ENCODE results near the gene OLIG2. TPM values are rescaled to one million over a fixed set of nuclear protein-coding genes. Genes with fewer than 3 reads are reported as not detected.

Gene OLIG2
- total RNA-seq, 2 donors from 2014 or later: not detected

DNA sequence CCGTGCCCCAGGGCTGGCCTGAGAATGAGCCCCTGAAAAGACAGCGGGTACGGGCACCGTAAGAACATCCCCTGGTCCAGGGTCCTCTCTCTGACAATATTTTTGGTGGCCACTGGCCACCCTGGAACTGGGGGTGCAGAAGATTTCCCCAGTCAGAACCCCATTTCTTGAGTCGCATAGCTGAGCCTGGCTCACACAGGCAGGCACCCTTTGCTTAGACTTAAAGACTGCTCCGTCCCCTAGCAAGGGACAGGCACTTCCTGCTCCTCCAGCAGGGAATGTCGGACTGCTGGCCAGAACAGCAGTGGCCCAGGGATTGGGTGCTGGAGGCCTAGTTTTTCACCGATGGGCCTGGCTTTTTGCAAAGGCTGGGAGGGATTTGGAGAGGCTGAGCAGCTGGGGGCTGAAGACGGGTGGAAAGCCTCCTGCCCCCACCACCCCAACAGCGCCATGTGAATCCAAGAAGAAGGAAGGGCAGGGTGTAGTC lies 4.3 kb downstream of the OLIG2 start:
- intact Hi-C loops (cut with DNase I): no loop called here
- DNase-seq (ENCODE audit: low spot score): no peak

DNA sequence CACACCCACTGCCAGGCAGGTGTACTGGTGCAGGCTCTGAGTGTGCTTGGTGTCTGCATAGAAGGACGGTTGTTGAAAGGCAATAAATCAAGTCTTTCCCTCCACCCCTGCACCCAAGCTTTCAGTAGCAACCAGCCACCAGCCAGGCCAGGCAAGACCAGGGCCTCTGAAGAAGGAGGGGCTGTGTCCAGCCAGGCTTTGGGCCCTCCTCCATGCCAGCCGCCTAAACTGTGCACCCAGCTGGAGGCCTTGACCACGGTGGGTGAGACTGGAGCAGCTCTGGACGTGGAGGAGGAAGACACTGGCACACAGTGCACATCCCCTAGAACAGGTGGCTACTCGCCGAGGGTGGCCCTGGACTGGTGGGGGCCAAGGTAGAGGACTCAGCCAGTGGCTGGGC lies 4.9 kb downstream of the OLIG2 start:
- DNase-seq (ENCODE audit: low spot score): no peak
- intact Hi-C loops (cut with DNase I): no loop called here

DNA sequence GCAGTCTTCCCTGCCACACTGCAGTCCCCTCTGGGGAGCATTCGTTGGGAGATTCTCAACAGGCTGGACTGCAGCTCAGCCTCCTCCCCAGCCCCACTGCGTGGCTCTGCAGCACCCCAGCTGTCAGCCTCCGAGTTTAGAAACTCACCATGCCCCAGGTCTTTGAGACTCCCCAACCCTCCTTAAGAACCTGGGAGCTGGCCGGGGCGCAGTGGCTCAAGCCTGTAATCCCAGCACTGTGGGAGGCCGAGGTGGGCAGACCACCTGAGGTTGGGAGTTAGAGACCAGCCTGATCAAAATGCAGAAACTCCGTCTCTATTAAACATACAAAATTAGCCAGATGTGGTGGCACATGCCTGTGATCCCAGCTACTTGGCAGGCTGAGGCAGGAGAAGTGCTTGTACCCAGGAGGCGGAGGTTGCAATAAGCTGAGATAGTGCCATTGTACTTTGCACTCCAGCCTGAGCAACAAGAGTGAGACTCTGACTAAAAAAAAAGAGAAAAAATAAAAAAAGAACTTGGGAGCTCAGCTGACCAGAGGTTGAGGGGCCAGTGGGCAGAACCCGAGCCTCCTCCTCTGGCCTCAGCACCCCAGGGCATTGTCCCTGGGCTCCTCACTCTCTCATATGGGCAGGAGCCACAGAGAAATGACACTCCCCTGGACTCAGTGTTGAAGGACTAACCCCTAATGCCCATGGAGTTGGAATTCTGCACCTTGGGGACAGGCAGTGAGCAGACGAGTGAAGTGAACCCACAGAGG lies 5.6 kb downstream of the OLIG2 start:
- intact Hi-C loops (cut with DNase I): no loop called here
- DNase-seq (ENCODE audit: low spot score): no peak

DNA sequence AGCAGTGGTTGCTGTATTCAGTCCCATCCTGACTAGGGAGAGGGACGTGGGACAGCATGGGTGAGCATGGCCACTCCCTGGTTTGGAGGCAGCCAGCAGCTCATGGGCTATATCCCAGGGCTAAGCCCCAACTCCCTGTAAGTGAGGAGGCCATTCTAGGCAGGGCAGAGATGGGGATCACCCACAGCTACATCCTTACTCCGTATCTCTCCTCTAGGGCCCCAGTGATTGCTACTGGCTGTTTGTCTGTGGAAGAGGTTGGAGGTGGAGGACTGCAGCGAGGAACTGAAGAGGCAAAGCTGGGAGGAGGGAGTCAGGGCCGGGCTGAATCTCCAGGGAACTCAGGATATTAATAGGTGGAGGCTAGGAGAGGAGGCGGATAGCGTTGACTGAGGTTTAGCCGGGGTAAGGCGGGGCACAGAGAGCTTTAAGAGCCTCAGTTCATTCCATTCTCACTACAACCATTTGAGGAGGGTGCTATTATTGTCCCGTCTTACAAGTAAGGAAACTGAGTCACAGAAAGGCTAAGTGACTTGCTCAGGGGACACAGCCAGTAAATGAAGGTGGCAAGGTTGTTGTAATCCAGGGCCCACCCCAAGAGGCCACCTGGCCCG lies 6.8 kb downstream of the OLIG2 start:
- DNase-seq (ENCODE audit: low spot score): no peak
- intact Hi-C loops (cut with DNase I): no loop called here

DNA sequence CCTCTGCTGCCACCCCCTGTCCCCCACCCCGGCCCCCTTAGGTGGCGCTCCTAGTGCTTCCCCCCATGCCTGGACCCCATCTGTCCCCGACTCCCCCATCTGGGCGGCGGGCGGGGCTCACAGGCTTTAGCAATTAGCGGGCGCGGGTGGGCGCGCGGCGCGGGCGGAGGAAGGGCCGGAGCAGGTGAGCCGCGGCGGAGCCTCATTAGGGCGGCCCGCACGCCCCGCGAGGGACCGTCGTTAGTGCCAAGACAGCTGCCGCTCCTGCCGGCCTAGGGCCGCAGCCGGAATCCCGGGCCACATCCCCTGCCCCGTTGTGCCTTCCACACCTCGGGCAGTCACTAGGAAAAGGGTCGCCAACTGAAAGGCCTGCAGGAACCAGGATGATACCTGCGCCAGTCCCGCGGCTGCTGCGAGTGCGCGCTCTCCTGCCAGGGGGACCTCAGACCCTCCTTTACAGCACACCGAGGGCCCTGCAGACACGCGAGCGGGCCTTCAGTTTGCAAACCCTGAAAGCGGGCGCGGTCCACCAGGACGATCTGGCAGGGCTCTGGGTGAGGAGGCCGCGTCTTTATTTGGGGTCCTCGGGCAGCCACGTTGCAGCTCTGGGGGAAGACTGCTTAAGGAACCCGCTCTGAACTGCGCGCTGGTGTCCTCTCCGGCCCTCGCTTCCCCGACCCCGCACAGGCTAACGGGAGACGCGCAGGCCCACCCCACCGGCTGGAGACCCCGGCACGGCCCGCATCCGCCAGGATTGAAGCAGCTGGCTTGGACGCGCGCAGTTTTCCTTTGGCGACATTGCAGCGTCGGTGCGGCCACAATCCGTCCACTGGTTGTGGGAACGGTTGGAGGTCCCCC lies 7.6 kb downstream of the OLIG2 start:
- intact Hi-C loops (cut with DNase I): no loop called here
- DNase-seq (ENCODE audit: low spot score): no peak

DNA sequence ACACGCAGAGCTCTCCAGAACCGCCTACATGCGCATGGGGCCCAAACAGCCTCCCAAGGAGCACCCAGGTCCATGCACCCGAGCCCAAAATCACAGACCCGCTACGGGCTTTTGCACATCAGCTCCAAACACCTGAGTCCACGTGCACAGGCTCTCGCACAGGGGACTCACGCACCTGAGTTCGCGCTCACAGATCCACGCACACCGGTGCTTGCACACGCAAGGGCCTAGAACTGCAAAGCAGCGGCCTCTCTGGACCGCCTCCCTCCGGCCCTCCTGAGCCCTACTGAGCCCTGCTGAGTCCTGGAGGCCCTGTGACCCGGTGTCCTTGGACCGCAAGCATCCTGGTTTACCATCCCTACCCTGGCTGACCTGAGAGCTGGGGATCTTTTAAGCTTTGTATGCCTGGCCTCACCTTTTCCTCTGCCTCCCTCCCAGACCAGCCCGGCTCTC lies 8.3 kb downstream of the OLIG2 start:
- intact Hi-C loops (cut with DNase I): no loop called here
- no peak for DNase-seq (ENCODE audit: low spot score)

DNA sequence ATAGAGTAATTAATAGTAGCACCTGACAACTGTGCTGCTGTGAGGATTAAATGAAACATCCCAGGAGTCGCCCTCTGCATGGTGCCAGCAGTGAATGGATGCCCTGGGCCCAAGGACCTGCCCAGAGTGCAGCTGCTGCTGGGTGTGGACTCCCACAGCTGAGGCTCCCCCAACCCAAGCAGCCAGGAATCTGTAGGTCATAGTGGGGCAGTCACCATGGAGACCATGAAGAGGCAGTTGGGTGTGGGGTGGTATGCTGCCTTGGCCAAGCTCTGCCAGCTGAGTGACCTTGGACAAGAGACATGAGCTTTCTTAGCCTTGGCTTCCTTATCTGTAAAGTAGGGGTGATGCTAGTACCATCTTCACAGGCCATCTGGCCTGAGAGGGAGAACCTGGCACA lies 9.4 kb downstream of the OLIG2 start:
- intact Hi-C loops (cut with DNase I): no loop called here
- no peak for DNase-seq (ENCODE audit: low spot score)

DNA sequence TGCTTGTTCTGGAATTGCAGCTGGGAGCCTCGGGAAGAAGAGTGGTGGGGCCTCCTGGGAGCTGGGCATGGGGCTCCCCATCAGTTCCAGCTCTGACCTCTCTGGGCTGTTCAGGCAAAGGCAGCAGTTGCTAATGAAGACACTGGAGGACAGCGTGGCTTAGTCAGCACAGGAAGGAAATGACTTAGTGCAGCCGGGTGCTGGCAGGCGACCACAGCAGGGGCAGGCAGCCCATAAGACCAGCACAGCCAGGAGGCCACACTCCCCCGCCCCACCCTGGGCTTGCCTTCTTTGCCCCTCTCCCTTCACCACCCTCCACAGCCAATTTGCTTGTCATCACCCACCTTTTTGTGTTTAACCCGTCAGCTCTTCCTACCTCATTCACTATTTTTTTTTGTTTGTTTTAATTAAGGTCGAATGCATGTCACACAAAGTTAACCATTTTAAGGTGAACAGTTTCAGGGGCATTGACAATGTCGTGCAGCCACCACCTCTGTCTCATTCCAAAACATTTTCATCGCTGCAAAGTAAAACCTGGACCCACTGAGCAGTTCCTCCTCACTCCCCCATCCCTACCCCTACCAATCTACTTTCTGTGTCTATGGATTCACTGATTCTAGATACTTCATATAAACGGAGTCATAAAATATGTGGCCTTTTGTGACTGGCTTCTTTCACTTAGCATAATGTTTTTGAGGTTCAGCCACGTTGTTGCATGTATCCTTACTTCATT lies 10.9 kb downstream of the OLIG2 start:
- intact Hi-C loops (cut with DNase I): no loop called here
- no peak for DNase-seq (ENCODE audit: low spot score)

DNA sequence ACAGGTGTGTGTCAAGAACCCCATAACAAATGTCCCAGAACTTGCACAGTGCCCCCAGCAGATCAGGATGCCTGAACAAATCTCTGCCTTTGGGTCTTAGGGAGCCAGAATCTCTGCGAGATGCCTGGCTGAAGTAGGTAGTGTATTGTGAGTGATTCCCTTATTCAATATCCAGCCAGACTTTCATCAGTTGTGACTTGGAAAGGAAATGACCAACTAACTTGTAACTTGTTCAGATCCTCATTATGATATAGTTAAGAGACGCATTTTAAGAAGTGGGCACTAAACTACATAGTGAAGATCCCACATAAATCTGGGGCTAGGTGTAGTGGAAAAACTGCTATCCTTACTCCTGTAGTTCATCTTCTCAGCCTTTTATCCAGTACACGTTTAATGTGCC lies 11.8 kb downstream of the OLIG2 start:
- intact Hi-C loops (cut with DNase I): no loop called here
- no peak for DNase-seq (ENCODE audit: low spot score)

DNA sequence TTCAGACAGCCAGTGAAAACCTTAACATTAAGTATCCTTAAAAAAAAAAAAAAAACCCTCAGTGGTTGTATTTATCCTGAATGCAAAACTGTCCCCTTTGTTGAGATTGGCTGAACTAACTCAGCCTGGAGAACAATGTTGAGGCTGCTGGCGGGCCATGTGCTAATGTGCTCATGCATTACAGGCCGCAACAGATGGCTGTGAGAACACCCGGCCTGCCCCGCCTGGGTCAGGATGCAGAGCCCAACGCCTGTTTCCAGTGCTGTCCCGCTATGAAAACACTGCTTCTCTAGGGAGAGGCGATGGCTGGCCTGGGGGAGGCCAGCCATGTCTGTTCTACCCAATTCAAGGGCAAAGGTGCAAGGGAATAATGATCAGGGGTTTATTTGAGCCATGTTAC lies 13.8 kb downstream of the OLIG2 start:
- DNase-seq (ENCODE audit: low spot score): no peak
- intact Hi-C loops (cut with DNase I): no loop called here

DNA sequence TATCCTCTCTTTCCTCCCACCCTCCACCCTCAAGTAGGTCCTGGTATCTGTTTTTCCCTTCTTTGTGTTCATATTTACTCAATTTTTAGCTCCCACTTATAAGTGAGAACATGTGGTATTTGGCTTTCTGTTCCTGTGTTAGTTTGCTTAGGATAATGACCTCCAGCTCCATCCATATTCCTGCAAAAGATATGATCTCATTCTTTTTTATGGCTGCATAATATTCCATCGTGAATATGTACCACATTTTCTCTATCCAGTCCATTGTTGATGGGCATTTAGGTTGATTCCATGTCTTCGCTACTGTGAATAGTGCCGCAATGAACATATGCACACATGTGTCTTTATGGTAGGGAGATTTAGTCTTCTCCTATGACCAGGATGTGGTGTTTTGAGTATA lies 14.5 kb downstream of the OLIG2 start:
- intact Hi-C loops (cut with DNase I): no loop called here
- DNase-seq (ENCODE audit: low spot score): no peak

DNA sequence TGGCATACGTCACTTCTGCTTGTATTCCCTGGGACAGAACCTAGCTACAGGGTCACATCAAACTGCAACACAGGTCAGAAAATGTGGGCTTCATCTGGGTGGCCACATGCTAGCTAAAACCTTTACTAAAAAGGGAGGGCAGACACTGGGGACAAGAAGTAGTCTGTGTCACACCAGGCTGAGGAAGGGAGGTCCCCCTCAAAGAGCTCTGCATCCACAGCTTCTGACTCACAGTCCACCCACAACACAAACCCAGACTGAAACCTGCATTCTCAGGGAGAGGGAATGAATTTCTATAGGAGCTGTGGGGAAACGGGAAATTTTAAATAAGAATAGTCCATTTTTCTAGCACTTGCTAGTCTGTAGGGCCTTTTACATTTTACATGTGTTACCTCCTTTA lies 16.2 kb downstream of the OLIG2 start:
- DNase-seq (ENCODE audit: low spot score): no peak
- intact Hi-C loops (cut with DNase I): no loop called here

DNA sequence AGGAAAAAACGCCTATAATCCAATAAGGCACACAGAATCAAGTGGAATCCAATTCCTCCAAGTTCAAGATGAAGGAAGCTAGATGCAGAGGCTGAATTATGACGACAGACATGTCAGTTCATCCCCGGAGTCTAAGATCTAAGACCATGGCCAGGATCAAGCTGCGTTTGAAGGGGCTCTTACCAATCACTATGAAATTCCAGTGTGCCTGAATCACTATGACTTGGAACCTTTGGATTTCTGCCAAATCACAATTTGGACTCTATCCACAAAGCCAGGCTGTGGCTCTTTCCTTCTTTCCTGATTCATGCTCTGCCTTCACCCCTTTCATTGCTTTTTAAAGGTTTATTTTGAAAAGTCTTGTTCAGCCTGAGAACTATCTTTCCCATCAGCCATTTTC lies 17.1 kb downstream of the OLIG2 start:
- intact Hi-C loops (cut with DNase I): no loop called here
- DNase-seq (ENCODE audit: low spot score): no peak

DNA sequence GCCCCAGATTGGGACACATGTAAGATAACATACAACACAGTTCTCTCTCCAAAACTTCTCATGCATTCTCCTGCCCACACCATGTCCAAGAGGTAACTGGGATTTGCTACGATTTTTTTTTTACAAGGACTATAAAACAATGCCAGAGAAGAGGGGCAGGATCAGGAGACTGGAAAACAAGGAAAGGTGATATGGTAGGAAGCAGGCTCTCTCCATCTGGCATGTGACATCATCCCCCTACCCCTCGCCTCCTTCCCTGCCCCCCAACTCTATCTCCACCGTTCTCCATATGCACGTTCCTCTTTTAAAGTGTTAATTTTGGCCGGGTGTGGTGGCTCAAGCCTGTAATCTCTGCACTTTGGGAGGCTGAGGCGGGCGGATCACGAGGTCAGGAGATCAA lies 20.7 kb downstream of the OLIG2 start:
- DNase-seq (ENCODE audit: low spot score): no peak
- intact Hi-C loops (cut with DNase I): no loop called here

DNA sequence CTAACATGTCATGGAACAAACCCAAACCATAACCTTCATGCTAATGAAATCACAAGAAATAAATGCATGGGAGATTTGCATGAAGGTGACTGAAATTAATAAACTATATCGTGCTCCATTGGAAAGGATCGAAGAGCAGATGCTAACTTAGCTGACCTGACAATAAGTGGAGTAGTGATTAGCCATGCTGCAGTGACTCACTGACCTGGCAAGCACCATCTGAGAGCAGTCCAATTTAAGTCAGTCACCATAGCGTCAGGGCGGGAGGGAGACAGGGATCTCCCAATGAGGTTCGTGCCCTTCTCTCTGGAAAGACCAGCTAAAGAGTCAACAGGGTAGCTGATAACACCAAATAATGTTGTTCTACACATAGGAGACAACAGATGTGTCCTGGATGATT lies 21.5 kb downstream of the OLIG2 start:
- no peak for DNase-seq (ENCODE audit: low spot score)
- intact Hi-C loops (cut with DNase I): no loop called here

DNA sequence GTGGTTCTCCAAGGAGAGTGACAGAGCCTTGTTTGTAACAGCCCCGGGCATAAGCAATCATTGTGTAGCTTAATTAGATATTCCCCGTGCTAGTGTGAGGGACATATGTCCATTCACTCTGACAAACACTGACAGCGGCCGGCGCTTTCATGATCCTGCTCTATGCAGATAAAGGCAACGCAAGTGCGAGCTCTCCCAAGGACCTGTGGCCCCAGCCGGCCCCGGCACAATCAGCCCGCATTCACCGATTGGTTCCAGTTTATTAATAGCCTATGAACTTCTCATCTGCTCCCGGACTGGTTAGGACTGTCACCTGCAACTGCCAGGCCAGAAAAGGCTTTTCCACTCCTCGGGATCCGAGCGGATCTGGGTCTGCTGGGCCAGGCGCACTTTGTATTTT lies 26.2 kb downstream of the OLIG2 start:
- intact Hi-C loops (cut with DNase I): no loop called here

DNA sequence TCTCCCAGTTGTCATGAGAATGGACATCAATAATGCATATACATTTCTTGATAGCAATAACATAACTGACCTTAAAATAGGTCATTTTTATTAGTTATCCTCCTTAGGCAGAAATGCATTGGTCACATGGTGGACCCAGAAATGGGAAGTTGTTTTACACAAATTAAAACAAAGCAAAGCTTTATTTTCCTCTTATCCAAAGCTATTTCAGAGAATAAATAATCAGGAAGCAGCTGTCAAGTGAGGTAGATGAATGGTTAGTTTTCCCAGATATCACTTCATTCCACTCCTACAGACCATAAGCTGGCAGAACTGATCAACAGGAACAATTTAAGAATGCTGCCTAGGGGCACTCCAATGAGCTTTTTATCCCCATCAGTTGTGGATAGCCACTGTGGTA lies 28.2 kb downstream of the OLIG2 start:
- intact Hi-C loops (cut with DNase I): no loop called here
- DNase-seq (ENCODE audit: low spot score): no peak

More for the DNA sequence above, 26.2 kb downstream of the OLIG2 start:
- no peak for DNase-seq (ENCODE audit: low spot score)

DNA sequence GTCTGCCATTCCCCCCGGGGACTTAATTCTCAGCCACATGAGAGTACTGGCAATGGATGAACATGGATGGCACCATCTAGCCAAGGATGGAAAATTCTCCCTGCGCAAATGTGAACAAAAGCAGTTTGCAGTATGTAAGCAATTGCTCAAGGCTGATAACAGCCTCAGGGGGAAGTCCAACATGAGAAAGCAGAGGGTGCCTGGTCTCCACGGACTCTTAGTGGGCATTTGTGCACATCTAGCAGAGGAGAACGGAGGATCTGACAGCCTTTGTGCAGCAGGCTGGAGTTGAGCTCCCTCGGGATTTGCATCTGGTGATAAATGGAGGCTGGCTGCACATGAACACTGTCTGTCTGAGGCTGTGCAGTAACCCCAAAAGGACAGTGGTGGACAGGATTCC lies 30.3 kb downstream of the OLIG2 start:
- intact Hi-C loops (cut with DNase I): no loop called here
- no peak for DNase-seq (ENCODE audit: low spot score)

DNA sequence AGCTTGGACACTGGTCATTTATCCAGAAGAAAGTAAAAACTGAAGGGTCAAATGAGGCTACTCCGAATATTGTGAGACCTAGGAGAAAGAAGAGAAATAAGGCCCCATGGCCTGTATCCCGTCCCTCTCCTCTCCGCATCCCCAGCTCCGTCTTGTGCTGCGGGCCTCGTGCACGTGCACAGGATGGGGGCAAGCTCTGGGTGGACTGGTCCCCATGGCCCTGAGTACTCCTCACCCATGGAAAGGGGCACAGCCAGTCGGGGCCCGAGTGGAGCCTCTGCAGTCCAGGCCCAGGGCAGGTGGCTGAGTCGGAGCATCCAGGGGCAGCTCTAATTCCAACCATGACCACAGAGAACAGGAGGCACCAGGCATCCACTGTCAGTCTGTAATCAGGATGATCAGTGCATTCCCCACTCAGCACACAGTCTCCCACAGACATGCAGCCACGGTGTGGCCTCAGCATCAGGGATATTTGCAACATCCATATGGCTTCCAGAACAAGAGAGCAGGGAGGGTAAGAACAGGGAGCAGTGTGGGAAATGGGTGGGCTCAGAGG lies 31.7 kb downstream of the OLIG2 start:
- intact Hi-C loops (cut with DNase I): no loop called here

More for the DNA sequence above, 31.7 kb downstream of the OLIG2 start:
- DNase-seq (ENCODE audit: low spot score): no peak

Measured in posterior vena cava (tissue), 2 donors.